ENCODE data around the gene TFEB. TPM values are rescaled to one million over a fixed set of nuclear protein-coding genes. Genes with fewer than 3 reads are reported as not detected.

Gene TFEB
- total RNA-seq, 1 experiment from 2014 or later, result 3.4 TPM

DNA sequence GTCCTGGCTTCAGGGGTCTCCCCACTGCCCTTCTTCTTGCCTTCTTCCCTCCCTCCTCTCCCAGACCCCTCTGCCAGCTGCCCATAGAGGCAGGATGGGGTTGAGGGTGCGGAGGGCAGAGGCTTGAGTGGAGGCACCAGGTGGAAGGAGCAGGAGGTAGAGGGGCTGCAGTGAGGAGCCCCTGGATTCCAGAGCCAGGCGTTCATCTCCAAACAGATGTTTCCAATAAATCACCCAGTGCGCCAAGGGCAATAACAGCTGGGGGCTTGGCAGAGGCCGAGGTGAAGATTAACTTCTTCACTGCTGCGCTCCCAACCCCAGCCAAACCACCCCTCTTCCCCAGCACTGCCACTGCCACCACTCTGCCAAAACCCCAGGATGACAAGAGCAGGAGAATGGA is 86.5 kb downstream of the TFEB start:
- no peaks in the 10 kb centered on the region for H3K9me3 ChIP-seq (replicated peaks)
- no peaks in the 10 kb centered on the region for H3K4me1 ChIP-seq (replicated peaks)
- no peaks in the 10 kb centered on the region for H3K27me3 ChIP-seq (replicated peaks)
- no peaks in the 10 kb centered on the region for H3K36me3 ChIP-seq
- no peak for DNase-seq (ENCODE audit: low read depth in 1 of 2, low spot score in 2 of 2)
- H3K27ac ChIP-seq, result no peak overlapping the region
- no peak overlapping the region for H3K4me3 ChIP-seq

- no peaks in the 10 kb centered on the region for H3K27me3 ChIP-seq (replicated peaks)
- no peaks in the 10 kb centered on the region for H3K4me1 ChIP-seq (replicated peaks)
- H3K36me3 ChIP-seq, result no peaks in the 10 kb centered on the region
- no peaks in the 10 kb centered on the region for H3K9me3 ChIP-seq (replicated peaks)
- no peak for DNase-seq (ENCODE audit: low read depth in 1 of 2, low spot score in 2 of 2)
- no peak overlapping the region for H3K4me3 ChIP-seq
- no peak overlapping the region for H3K27ac ChIP-seq
These were observed 87.3 kb downstream of the TFEB start for GRCh38 chr6:41648070-41648585.

GRCh38 chr6:41647061-41647511 is 88.3 kb downstream of the TFEB start:
- Histone ChIP-seq H3K4me3 (no peak overlapping the region), H3K27ac (no peak overlapping the region), H3K36me3 (no peaks in the 10 kb centered on the region), H3K27me3 (replicated peaks) (no peaks in the 10 kb centered on the region), H3K4me1 (replicated peaks) (no peaks in the 10 kb centered on the region), H3K9me3 (replicated peaks) (no peaks in the 10 kb centered on the region)
- no peak for DNase-seq (ENCODE audit: low read depth in 1 of 2, low spot score in 2 of 2)

DNA sequence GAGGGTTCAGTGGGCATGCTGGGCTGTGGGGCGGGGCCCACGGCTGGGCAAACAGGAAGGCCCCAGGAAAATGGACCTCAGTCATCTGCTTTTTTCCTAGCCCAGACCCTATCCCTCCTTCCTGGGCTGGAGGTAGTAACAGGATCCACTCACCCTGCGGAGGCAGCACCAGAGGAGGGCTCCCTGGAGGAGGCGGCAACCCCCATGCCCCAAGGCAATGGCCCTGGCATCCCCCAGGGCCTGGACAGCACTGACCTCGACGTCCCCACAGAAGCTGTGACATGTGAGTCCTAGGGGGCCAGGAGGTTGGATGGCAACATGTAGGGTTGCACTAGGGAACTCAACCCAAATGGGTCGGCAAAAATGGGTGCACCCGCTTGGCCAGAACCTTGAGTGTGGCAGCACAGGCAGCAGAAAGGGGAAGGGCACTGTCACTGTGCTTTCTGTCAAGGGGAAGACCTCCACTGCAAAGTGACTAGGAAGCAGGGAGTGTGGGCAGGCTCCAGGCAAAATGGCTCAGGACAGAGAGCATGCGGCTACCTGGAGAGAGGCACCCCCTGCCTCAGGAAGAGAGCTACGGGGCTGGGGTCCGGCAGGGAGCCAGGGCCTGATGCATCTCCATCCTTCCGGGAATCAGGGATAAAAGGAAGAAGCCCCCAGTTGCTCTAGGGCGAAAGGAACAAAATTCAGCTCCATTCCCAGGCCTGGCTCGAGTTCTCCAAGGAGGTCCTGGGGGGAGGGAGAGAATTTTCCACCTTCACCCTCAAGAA is 89.2 kb downstream of the TFEB start:
- Histone ChIP-seq H3K4me1 (replicated peaks) (no peaks in the 10 kb centered on the region), H3K4me3 (no peak overlapping the region), H3K9me3 (replicated peaks) (no peaks in the 10 kb centered on the region), H3K27me3 (replicated peaks) (no peaks in the 10 kb centered on the region), H3K36me3 (no peaks in the 10 kb centered on the region), H3K27ac (no peak overlapping the region)
- DNase-seq (ENCODE audit: low read depth in 1 of 2, low spot score in 2 of 2), result no peak

- H3K4me1 ChIP-seq (replicated peaks), result no peaks in the 10 kb centered on the region
- no peak overlapping the region for H3K4me3 ChIP-seq
- no peak for DNase-seq (ENCODE audit: low read depth in 1 of 2, low spot score in 2 of 2)
- H3K36me3 ChIP-seq, result no peaks in the 10 kb centered on the region
- H3K27ac ChIP-seq, result no peak overlapping the region
- H3K9me3 ChIP-seq (replicated peaks), result no peaks in the 10 kb centered on the region
- no peaks in the 10 kb centered on the region for H3K27me3 ChIP-seq (replicated peaks)
These were observed 90.3 kb downstream of the TFEB start for GRCh38 chr6:41645007-41645618.

GRCh38 chr6:41644297-41644879 is 91.0 kb downstream of the TFEB start:
- H3K27me3 ChIP-seq (replicated peaks), result 0 out of 2 replicates have a peak, but pooled peaks cover 4% of the 10 kb centered on the region

DNA sequence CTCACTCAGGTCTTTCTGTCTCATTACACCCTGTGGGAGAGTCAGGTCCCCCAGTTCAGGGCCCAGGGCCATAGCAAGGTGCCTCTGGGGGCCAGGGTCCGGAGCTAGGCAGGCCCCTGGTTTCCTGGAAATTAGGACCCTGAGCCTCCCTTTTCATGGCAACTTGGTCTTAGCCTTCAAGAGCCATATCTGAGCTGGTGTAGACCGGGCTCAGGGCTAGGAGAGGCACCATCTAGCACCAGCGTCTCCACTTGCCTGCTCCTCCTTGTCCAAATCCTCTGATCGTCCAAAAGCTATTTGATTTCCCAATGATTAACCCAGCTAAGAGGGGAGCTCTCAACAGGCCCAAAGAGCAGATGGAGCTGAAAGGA is 91.5 kb downstream of the TFEB start:
- Histone ChIP-seq H3K36me3 (no peaks in the 10 kb centered on the region), H3K27me3 (replicated peaks) (peaks cover 7% of the 10 kb centered on the region), H3K4me1 (replicated peaks) (no peaks in the 10 kb centered on the region), H3K27ac (no peak overlapping the region), H3K4me3 (no peak overlapping the region), H3K9me3 (replicated peaks) (no peaks in the 10 kb centered on the region)
- no peak for DNase-seq (ENCODE audit: low read depth in 1 of 2, low spot score in 2 of 2)

More at GRCh38 chr6:41644297-41644879, 91.0 kb downstream of the TFEB start:
- H3K4me3 ChIP-seq, result no peak overlapping the region
- H3K4me1 ChIP-seq (replicated peaks), result no peaks in the 10 kb centered on the region
- DNase-seq (ENCODE audit: low read depth in 1 of 2, low spot score in 2 of 2), result no peak
- no peak overlapping the region for H3K27ac ChIP-seq
- no peaks in the 10 kb centered on the region for H3K9me3 ChIP-seq (replicated peaks)
- no peaks in the 10 kb centered on the region for H3K36me3 ChIP-seq

- H3K9me3 ChIP-seq (replicated peaks), result no peaks in the 10 kb centered on the region
These were observed 92.2 kb downstream of the TFEB start for GRCh38 chr6:41642960-41643898.

DNA sequence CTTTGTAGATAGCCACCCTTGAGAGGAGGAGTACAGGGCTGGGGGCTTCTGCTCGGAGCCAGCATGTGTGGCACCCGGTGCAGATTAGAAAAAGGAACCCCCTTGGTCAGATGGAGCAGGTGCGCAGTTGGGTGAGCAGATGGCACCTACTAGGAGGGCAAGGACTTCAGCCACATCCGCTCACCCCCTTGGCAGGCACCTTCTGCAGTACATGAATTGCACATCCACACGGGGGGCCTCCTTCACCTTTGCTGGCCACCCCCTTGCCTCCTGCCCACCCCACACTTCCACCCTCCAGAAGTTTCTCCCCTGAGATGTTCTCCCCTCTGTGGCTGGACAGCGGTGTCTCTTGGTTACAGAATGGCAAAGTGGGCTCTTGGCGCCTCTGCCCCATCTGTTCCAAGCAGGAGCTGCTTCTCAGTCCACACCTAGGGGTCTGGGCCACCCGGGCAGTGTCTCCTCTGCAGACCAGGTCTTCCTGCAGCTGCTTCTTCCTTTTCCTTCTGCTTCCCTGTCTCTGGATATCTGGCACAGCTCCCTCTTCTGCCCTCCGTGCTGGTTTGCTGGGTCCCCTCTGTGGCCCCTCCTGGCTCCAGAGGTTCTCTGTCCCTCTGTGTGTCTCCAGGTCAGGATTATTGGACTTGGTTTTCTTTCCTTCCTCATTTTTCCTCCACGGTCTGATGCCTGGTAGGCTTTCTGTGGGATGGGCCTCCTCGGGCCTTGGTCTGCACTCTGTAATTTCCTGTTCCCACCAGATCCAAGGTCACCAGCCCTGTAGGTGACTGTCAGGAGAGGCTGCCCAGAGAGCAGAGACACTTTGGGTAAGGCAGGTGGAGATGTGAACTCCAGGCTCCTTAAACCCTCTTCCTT is 93.1 kb downstream of the TFEB start:
- H3K4me1 ChIP-seq (replicated peaks), result no peaks in the 10 kb centered on the region
- H3K9me3 ChIP-seq (replicated peaks), result no peaks in the 10 kb centered on the region
- H3K27me3 ChIP-seq (replicated peaks), result peaks cover 22% of the 10 kb centered on the region
- no peak overlapping the region for H3K27ac ChIP-seq
- no peak overlapping the region for H3K4me3 ChIP-seq
- DNase-seq (ENCODE audit: low read depth in 1 of 2, low spot score in 2 of 2), result no peak
- H3K36me3 ChIP-seq, result no peaks in the 10 kb centered on the region

More at GRCh38 chr6:41642960-41643898, 92.2 kb downstream of the TFEB start:
- Histone ChIP-seq H3K36me3 (no peaks in the 10 kb centered on the region), H3K4me1 (replicated peaks) (no peaks in the 10 kb centered on the region), H3K27me3 (replicated peaks) (peaks cover 14% of the 10 kb centered on the region), H3K4me3 (no peak overlapping the region), H3K27ac (no peak overlapping the region)
- DNase-seq (ENCODE audit: low read depth in 1 of 2, low spot score in 2 of 2), result no peak

GRCh38 chr6:41641352-41641925 is 94.0 kb downstream of the TFEB start:
- no peak overlapping the region for H3K27ac ChIP-seq
- no peak overlapping the region for H3K4me3 ChIP-seq
- peaks cover 3% of the 10 kb centered on the region for H3K4me1 ChIP-seq (replicated peaks)
- DNase-seq (ENCODE audit: low read depth in 1 of 2, low spot score in 2 of 2), result no peak
- no peaks in the 10 kb centered on the region for H3K9me3 ChIP-seq (replicated peaks)
- H3K27me3 ChIP-seq (replicated peaks), result peaks cover 31% of the 10 kb centered on the region
- no peaks in the 10 kb centered on the region for H3K36me3 ChIP-seq

- no peak for DNase-seq (ENCODE audit: low read depth in 1 of 2, low spot score in 2 of 2)
- peaks cover 33% of the 10 kb centered on the region for H3K27me3 ChIP-seq (replicated peaks)
These were observed 95.0 kb downstream of the TFEB start for GRCh38 chr6:41640426-41640825.

DNA sequence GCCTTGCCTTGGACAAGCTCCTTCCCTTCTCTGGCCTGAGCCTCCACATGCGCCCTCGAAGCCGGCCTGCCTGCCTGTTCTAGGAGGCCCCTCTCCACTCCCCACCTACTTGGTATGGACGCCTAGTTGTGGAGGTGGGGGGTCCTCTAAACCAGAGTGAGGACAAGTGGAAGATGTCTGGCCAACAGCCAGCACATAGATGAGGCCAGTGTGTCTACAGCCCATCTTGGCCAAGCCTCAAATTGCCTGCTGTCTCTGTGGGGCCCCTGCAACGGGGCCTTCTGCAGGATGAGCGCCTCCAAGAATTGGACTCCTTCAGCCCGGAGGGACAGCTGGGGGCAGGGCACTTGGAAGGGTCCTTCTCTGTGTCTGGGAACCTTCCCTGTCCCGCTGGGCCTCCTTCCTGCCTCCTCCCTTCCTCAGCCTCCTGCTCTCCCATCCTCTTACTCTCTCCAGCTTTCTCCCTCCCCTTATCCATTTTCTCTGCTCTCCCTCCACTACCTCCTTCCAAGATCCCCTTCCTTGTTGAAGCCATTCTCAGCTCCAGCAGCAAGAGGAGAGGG is 95.5 kb downstream of the TFEB start:
- no peak overlapping the region for H3K27ac ChIP-seq
- peaks cover 33% of the 10 kb centered on the region for H3K27me3 ChIP-seq (replicated peaks)
- DNase-seq (ENCODE audit: low read depth in 1 of 2, low spot score in 2 of 2), result no peak

More at GRCh38 chr6:41640426-41640825, 95.0 kb downstream of the TFEB start:
- Histone ChIP-seq H3K4me3 (no peak overlapping the region), H3K4me1 (replicated peaks) (peaks cover 3% of the 10 kb centered on the region), H3K36me3 (no peaks in the 10 kb centered on the region), H3K9me3 (replicated peaks) (no peaks in the 10 kb centered on the region), H3K27ac (no peak overlapping the region)

More for the DNA sequence above, 95.5 kb downstream of the TFEB start:
- H3K36me3 ChIP-seq, result no peaks in the 10 kb centered on the region
- no peaks in the 10 kb centered on the region for H3K9me3 ChIP-seq (replicated peaks)
- no peak overlapping the region for H3K4me3 ChIP-seq
- H3K4me1 ChIP-seq (replicated peaks), result peaks cover 5% of the 10 kb centered on the region
